HFF-Myc (cell line): ENCODE results near the gene ZNF292.

Experiments
- DNase-seq: peaks from one replicate; pipeline ENCODE4 v3.0.0-alpha.2; 2011; ENCODE audit warnings: low read depth; ENCODE audit errors: extremely low read depth
- H3K4me3 ChIP-seq: replicated peaks from 2 replicates; pipeline ENCODE4 v1.5.1; 2011; ENCODE audit warnings: low read depth, mild to moderate bottlenecking, control low read depth, low read length
- CTCF ChIP-seq: IDR thresholded peaks from 2 replicates; pipeline ENCODE4 v1.5.1; 2012; ENCODE audit warnings: mild to moderate bottlenecking, low read depth, low read length, control low read depth; ENCODE audit errors: missing control alignments

ZNF292 gene

GRCh38 chr6:87279196-87279595, 123.8 kb downstream of the ZNF292 start:
- no peak overlapping the region for H3K4me3 ChIP-seq
- DNase-seq: no peak
- TF ChIP-seq CTCF: no peak

GRCh38 chr6:87281426-87281825, 126.1 kb downstream of the ZNF292 start:
- no peak overlapping the region for H3K4me3 ChIP-seq
- no peak for TF ChIP-seq CTCF
- DNase-seq: no peak

GRCh38 chr6:87282743-87283142, 127.4 kb downstream of the ZNF292 start:
- no peak overlapping the region for H3K4me3 ChIP-seq
- no peak for TF ChIP-seq CTCF
- no peak for DNase-seq

- no peak overlapping the region for H3K4me3 ChIP-seq
- TF ChIP-seq CTCF: no peak
- no peak for DNase-seq
These were observed 128.1 kb downstream of the ZNF292 start for GRCh38 chr6:87283461-87283860.

GRCh38 chr6:87287251-87287650, 131.9 kb downstream of the ZNF292 start:
- no peak for DNase-seq
- TF ChIP-seq CTCF: no peak
- no peak overlapping the region for H3K4me3 ChIP-seq

GRCh38 chr6:87289571-87289970, 134.2 kb downstream of the ZNF292 start:
- TF ChIP-seq CTCF: no peak
- DNase-seq: no peak
- H3K4me3 ChIP-seq: no peak overlapping the region

GRCh38 chr6:87291883-87292282, 136.5 kb downstream of the ZNF292 start:
- TF ChIP-seq CTCF: no peak
- H3K4me3 ChIP-seq: no peak overlapping the region
- DNase-seq: no peak
